OCI-LY7 (cell line): ENCODE results near the gene ROCK2.

Experiments
- EZH2phosphoT487 ChIP-seq: fragments of 200-600 bp; sonication (generic); IDR thresholded peaks from 2 replicates; pipeline ENCODE4 v1.6.1; 2018; ENCODE audit warnings: low read depth, borderline replicate concordance, mild to moderate bottlenecking, mixed run types, antibody characterized with exemption, low read length, moderate library complexity, mixed read lengths
- TF ChIP-seq, protein P1 (sequence below): fragments of 200-600 bp; sonication (generic); conservative IDR thresholded peaks from 2 replicates; pipeline ENCODE4 v1.5.1; 2014; ENCODE audit warnings: mild to moderate bottlenecking, antibody characterized with exemption, low read length, moderate library complexity, mixed read lengths

DNA sequence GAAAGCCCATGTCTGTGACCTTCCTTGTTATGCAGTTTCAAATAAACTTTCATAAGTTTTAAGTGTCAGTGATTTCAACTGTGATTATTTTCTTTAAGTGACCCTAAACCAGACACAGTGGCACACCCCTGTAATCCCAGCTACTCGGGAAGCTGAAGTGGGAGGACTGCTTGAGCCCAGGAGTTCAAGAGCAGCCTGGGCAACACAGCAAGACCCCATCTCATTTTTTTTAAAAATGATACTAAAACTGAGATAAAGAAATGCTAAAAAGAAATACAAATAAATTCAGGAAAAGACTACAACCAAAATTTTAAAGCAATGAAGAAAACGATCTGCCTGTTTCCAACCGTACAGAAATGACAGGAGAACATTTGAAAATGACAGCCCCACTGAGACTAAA lies 54.2 kb downstream of the ROCK2 start:
- TF ChIP-seq, protein P1, sequence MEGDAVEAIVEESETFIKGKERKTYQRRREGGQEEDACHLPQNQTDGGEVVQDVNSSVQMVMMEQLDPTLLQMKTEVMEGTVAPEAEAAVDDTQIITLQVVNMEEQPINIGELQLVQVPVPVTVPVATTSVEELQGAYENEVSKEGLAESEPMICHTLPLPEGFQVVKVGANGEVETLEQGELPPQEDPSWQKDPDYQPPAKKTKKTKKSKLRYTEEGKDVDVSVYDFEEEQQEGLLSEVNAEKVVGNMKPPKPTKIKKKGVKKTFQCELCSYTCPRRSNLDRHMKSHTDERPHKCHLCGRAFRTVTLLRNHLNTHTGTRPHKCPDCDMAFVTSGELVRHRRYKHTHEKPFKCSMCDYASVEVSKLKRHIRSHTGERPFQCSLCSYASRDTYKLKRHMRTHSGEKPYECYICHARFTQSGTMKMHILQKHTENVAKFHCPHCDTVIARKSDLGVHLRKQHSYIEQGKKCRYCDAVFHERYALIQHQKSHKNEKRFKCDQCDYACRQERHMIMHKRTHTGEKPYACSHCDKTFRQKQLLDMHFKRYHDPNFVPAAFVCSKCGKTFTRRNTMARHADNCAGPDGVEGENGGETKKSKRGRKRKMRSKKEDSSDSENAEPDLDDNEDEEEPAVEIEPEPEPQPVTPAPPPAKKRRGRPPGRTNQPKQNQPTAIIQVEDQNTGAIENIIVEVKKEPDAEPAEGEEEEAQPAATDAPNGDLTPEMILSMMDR: no peak
- no peak for TF ChIP-seq EZH2phosphoT487
